Spinal cord (tissue), 10 donors: ENCODE data around the gene PHLPP1. TPM values are rescaled to one million over a fixed set of nuclear protein-coding genes. Genes with fewer than 3 reads are reported as not detected.
A peak's percentile ranks its signal among the peaks of the same experiment; 100 is the strongest.

Experiments used
- DNase-seq, 6 donors: peaks; one replicate each; pipeline versions ENCODE4 v3.0.0 to v3.0.0-alpha.2; 2013 to 2015; ENCODE audit warnings: low spot score in 6 of 6, low read depth in 4 of 6
- H3K27ac ChIP-seq: one replicate; pipeline ENCODE4 v1.5.1; 2013; ENCODE audit warnings: low read depth, low read length, control low read depth
- H3K27me3 ChIP-seq: one replicate; pipeline ENCODE4 v1.6.1; 2013; ENCODE audit warnings: low read length; ENCODE audit not compliant: control insufficient read depth, insufficient read depth
- H3K36me3 ChIP-seq: one replicate; pipeline ENCODE4 v1.6.1; 2013; ENCODE audit warnings: low read length; ENCODE audit not compliant: control insufficient read depth, insufficient read depth
- H3K4me1 ChIP-seq: one replicate; pipeline ENCODE4 v1.6.1; 2013; ENCODE audit warnings: low read length; ENCODE audit not compliant: control insufficient read depth, insufficient read depth
- H3K4me3 ChIP-seq: one replicate; pipeline ENCODE4 v1.5.1; 2013; ENCODE audit warnings: low read depth, low read length, control low read depth
- H3K9me3 ChIP-seq: one replicate; pipeline ENCODE4 v1.6.1; 2013; ENCODE audit warnings: low read length; ENCODE audit not compliant: control insufficient read depth, insufficient read depth
- WGBS: methylation state at CpG from one replicate; pipeline ENCODE4 v1.1.5; 2013; ENCODE audit warnings: missing lambda C conversion rate; ENCODE audit not compliant: insufficient coverage; 5-methylcytosine and 5-hydroxymethylcytosine counted together
- polyA plus RNA-seq, 2 donors: library from polyadenylated mRNA; unstranded; fragments of 120-200 nt; gene quantifications; one replicate each; pipeline ENCODE4 v1.2.1, GENCODE V29; 2013; ENCODE audit not compliant: insufficient read length in 2 of 2
- total RNA-seq, 2 donors: library from RNA; depleted of rRNA in 1 of 2; stranded (reverse); fragments of 120-200 nt in 1 of 2; fragments of >200 nt in 1 of 2; gene quantifications; one replicate each; pipeline versions ENCODE4 v1.2.3 to v1.2.4, GENCODE V29; 2013 to 2014
- donor health status: healthy.

Gene PHLPP1
- total and polyA plus RNA-seq, 4 donors: 31.9 to 62.2 (median 47.5) TPM

DNA sequence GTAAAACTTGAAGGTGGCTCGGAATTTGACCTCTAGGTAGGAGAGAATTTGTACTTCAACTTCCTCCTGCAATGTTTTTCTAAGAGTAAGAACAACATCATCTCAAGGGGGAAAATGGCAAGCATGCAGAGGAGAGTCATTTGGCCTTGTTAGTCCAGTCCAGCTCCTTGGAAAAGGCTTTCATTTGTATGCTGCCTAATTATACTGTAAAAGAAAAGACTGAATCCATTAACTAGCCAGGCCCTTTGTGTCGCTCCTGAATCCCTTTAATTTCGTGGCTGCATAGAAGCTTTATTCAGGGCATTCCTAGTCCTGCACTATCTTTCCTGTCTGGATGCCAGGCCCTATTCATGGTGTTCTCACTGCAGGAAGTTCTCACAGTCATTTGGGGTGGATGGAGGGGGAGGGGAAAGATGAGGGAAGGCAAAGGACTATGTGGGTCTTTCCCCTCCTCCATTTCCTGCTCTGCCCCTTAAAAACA lies 36.0 kb downstream of the PHLPP1 start:
- H3K9me3 ChIP-seq: no peaks in the 10 kb centered on the region
- no peak overlapping the region for H3K4me3 ChIP-seq
- H3K4me1 ChIP-seq: peaks cover 17% of the 10 kb centered on the region
- no peaks in the 10 kb centered on the region for H3K27me3 ChIP-seq
- H3K27ac ChIP-seq: peak overlapping the region; percentile 57
- WGBS: 25% methylated on average over 2 of the region's 3 CpGs
- no peaks in the 10 kb centered on the region for H3K36me3 ChIP-seq
- DNase-seq: peak; percentile 79 to 96 (median 88)

DNA sequence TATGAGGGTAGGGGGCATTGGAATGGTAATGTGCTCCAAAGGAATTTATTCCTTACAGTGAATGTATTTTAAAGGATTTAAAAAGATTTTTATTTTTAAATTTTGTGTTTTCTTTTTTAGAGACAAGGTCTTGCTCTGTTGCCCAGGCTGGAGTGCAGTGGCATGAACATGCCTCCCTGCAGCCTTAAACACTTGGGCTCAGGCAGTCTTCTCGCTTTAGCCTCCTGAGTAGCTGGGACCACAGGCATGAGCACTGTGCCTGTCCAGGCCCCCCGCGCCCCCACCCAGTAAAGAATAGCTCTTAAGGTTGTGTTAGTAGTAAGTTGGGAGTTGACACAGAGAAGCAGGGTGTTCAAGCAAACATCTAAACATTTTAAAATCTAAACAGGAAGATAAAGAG lies 36.6 kb downstream of the PHLPP1 start:
- WGBS: 40% methylated on average over 1 of the region's 3 CpGs
- Histone ChIP-seq H3K9me3 (no peaks in the 10 kb centered on the region), H3K4me3 (no peak overlapping the region), H3K4me1 (peaks cover 17% of the 10 kb centered on the region), H3K27me3 (no peaks in the 10 kb centered on the region), H3K27ac (peak overlapping the region; percentile 57), H3K36me3 (no peaks in the 10 kb centered on the region)
- no peak for DNase-seq

DNA sequence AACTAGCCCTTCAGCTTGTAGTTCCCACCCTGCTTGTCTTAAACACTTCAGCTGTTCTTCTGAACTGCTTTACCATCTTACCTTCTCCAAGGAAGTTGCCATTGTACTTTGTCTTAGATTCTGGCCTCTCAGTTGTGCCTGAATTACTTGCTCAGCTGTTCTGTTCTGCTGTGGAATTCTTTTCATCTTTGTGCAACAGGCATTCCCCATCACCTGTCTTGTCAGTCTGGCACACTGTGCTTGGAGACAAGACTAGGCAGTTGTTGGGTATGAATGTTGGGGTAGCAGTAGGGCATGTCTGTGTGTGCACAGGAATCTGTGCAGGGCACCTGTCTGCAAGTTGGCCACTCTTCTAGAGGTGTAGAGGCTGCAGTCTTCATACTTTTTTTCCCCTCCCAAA lies 38.7 kb downstream of the PHLPP1 start:
- Histone ChIP-seq H3K27me3 (no peaks in the 10 kb centered on the region), H3K4me1 (peaks cover 14% of the 10 kb centered on the region), H3K36me3 (no peaks in the 10 kb centered on the region), H3K9me3 (no peaks in the 10 kb centered on the region), H3K4me3 (no peak overlapping the region), H3K27ac (peak overlapping the region; percentile 35)
- no peak for DNase-seq

DNA sequence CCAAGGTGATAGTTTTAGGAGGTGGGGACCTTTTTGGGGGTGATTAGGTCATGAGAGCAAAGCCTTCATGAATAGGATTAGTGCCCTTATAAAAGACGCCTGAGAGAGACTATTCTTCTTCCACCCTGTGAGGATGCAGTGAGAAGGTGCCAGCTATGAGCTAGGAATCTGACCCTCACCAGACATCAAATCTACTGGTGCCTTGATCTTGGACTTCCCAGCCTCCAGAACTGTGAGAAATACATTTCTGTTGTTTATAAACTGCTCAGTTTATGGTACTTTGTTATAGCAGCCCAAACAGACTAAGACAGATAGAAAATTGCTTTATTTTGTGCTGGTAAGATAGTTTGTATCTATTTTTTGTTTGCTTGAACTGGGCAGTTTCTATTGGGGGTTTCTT lies 40.1 kb downstream of the PHLPP1 start:
- no peak for DNase-seq
- peaks cover 9% of the 10 kb centered on the region for H3K4me1 ChIP-seq
- no peak overlapping the region for H3K4me3 ChIP-seq
- no peaks in the 10 kb centered on the region for H3K9me3 ChIP-seq
- H3K36me3 ChIP-seq: no peaks in the 10 kb centered on the region
- no peak overlapping the region for H3K27ac ChIP-seq
- no CpG with 5 or more reads among the region's 1 CpG for WGBS
- no peaks in the 10 kb centered on the region for H3K27me3 ChIP-seq

DNA sequence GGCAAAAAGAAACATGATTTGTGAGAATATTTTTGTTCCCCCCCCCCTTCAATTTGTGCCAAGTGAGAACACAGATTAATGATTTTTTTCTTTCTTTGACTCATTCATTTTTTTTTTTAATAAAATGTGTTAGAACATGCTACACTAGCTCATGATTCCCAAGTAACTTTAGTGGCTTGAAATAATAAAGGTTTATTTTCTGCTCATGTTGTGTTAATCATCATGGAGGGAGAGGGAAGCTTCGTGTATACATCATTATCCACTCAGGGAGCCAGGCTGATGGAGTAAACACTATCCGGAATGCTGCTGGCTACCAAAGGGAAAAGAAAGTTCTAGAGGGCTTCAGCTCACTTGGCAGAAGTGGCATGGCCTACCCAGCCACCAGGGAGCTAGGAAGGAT lies 40.6 kb downstream of the PHLPP1 start:
- WGBS: 80% methylated on average over 1 of the region's 2 CpGs
- Histone ChIP-seq H3K27me3 (no peaks in the 10 kb centered on the region), H3K4me1 (peaks cover 9% of the 10 kb centered on the region), H3K4me3 (no peak overlapping the region), H3K27ac (no peak overlapping the region), H3K36me3 (no peaks in the 10 kb centered on the region), H3K9me3 (no peaks in the 10 kb centered on the region)
- no peak for DNase-seq

DNA sequence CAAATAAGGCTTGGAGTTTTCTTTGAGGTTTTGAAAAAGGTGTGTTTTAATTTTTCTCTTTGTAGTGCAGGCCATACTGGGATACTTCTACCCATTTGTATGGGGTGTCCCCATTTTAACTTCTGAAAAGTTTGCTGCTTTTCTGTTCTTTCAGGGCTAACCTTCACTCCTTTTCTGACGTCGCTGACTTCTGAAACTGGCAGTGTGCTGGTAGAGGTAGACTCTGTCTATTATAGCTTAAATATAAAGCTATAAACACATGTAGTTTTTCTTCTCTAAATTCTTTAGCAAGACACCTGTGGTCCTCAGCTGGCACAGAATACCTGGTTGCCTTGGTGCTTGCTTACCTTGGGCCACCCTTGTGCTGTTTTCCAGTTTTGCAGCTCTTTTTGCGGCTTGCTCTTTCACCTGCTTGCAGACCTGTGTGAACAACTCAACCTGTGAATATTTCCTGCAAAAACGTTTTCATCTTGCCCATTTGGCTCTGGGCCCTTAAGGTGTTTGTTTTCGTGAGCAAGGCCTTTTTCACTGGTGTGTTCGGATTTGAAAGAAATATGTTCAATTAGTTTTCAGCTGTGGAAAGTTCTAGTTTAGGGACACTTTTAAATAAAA lies 42.2 kb downstream of the PHLPP1 start:
- WGBS: 51% methylated on average over 3 of the region's 6 CpGs
- Histone ChIP-seq H3K27me3 (no peaks in the 10 kb centered on the region), H3K4me3 (no peak overlapping the region), H3K27ac (no peak overlapping the region), H3K36me3 (no peaks in the 10 kb centered on the region), H3K4me1 (peaks cover 5% of the 10 kb centered on the region), H3K9me3 (no peaks in the 10 kb centered on the region)
- DNase-seq: no peak

DNA sequence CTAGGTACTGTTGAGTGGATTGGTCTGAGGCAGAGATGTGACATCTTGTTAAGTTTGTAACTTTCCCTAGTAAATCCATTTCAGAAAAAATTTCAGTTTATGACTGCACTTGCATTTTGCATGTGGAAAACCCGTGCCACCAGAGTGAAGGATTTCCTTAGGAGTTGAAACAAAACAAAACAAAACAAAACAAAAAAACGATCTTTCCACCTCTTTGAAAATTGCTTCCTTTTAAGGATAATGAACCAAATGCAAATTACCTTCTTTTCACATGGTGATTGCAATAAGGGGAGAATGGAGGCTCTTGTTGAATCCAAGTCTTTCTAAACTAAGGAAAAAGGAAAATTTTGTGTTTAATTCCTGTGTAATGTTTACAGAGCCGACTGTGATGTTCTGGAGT lies 43.2 kb downstream of the PHLPP1 start:
- Histone ChIP-seq H3K27ac (no peak overlapping the region), H3K4me3 (no peak overlapping the region), H3K9me3 (no peaks in the 10 kb centered on the region), H3K36me3 (no peaks in the 10 kb centered on the region), H3K27me3 (no peaks in the 10 kb centered on the region), H3K4me1 (peaks cover 5% of the 10 kb centered on the region)
- no peak for DNase-seq
- 0% methylated on average over 1 of the region's 3 CpGs for WGBS

DNA sequence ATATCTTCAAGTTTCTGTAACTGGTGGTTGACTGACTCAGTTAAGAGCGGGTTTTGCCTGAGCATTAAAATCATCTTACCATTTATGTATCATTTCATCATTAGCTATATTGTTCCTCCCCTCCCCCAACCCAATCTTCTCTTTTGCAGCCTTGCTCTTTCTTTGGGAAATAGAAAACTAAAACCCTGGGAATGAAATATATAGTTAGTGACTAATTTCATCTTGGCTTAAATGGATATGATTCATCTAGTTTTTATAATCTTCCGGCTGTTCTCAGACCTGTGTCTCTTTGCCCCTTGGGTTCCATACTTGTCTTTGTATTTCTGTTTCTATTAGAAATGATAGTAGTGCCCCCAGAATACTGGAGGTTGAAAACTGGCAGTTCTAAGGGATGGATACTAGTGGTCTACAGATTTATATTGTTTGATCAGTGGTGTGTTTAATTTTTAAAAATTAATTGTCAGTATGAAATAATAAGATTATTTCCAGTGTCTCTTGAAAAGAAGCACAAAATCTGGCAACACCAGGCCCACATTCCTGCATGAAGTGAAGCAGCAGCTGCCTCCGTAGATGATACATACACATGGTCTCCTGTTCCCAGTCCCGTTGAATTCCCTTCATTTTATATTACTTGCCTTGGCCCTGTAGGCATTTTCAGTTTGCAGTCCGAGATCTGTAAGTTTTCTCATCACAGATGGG lies 44.5 kb downstream of the PHLPP1 start:
- no peaks in the 10 kb centered on the region for H3K36me3 ChIP-seq
- no peaks in the 10 kb centered on the region for H3K27me3 ChIP-seq
- 60% methylated on average over 1 of the region's 5 CpGs for WGBS
- H3K9me3 ChIP-seq: no peaks in the 10 kb centered on the region
- H3K27ac ChIP-seq: peak overlapping the region; percentile 59
- no peak for DNase-seq
- H3K4me3 ChIP-seq: no peak overlapping the region
- H3K4me1 ChIP-seq: peaks cover 2% of the 10 kb centered on the region

DNA sequence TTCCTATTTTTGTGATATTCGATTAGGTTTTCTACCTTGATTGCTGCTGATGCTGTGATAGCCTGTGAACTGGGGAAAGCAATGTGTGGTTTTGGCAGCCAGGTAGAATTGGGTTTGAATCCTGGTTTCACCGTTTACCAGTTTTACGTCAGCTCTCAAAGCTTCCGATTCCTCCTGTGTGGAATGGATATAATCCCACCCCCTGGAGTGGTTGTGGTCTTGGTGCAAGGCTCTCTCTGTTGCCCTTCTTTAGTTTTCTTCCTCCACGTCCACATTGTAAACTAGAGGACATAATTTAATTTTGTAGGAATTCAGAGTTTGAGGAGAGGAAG lies 45.0 kb downstream of the PHLPP1 start:
- Histone ChIP-seq H3K4me1 (peaks cover 2% of the 10 kb centered on the region), H3K36me3 (no peaks in the 10 kb centered on the region), H3K4me3 (no peak overlapping the region), H3K27ac (peak overlapping the region; percentile 59), H3K9me3 (no peaks in the 10 kb centered on the region), H3K27me3 (no peaks in the 10 kb centered on the region)
- WGBS: 0% methylated on average over 1 of the region's 5 CpGs
- DNase-seq: no peak

DNA sequence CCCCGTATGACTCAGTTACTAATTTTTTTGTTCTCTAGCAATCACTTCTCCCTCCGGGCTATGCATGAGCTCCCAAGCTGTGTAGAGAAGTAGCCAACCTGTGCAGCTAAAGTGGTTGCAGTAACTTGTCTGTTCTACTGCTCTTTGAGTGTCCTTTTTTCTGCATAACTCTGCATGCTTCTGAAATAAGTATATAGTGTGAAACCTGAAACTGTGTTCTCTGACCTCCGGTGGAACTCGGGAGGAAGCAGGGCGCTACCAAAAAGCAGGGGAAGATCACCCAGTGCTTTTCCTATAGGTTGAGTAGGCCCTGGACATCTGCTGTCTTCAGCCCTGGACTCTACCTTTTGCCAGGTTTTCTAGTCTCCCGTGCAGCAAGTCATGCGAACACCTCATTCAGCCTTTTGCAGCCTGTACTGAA lies 47.8 kb downstream of the PHLPP1 start:
- Histone ChIP-seq H3K4me3 (no peak overlapping the region), H3K27ac (no peak overlapping the region), H3K9me3 (no peaks in the 10 kb centered on the region), H3K4me1 (no peaks in the 10 kb centered on the region), H3K36me3 (no peaks in the 10 kb centered on the region), H3K27me3 (no peaks in the 10 kb centered on the region)
- DNase-seq: no peak
- WGBS: 70% methylated on average over 4 of the region's 7 CpGs
